ENCODE data around the gene ZDHHC7.

GRCh38 chr16:85058909-85059308 is 47.6 kb upstream of the ZDHHC7 start:
- TF ChIP-seq, protein P1, sequence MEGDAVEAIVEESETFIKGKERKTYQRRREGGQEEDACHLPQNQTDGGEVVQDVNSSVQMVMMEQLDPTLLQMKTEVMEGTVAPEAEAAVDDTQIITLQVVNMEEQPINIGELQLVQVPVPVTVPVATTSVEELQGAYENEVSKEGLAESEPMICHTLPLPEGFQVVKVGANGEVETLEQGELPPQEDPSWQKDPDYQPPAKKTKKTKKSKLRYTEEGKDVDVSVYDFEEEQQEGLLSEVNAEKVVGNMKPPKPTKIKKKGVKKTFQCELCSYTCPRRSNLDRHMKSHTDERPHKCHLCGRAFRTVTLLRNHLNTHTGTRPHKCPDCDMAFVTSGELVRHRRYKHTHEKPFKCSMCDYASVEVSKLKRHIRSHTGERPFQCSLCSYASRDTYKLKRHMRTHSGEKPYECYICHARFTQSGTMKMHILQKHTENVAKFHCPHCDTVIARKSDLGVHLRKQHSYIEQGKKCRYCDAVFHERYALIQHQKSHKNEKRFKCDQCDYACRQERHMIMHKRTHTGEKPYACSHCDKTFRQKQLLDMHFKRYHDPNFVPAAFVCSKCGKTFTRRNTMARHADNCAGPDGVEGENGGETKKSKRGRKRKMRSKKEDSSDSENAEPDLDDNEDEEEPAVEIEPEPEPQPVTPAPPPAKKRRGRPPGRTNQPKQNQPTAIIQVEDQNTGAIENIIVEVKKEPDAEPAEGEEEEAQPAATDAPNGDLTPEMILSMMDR (conservative IDR thresholded peaks at IDR 0.05 in 1 of 2, IDR thresholded peaks at IDR 0.05 in 1 of 2; ENCODE audit: extremely low read depth in 1 of 2, insufficient read depth in 1 of 2, low read depth in 1 of 2, low read length in 2 of 2), result no peak
- no peak for TF ChIP-seq EZH2 (IDR thresholded peaks at IDR 0.05; ENCODE audit: borderline replicate concordance, low read length)
